Left forelimb (tissue), 1 donor: ENCODE results near the gene RPEL1.
"Not testable (repeated sequence)": the region's sequence is repeated elsewhere in the genome, so short reads cannot be mapped to it uniquely, and the experiment has no call there.

Experiments used
- DNase-seq: peaks from one replicate; pipeline ENCODE4 v3.0.0-alpha.2; 2018; ENCODE audit warnings: low spot score

The RPEL1 gene

GRCh38 chr10:103245587-103245986 lies at the start of gene RPEL1:
Gene RPEL1, plus strand, starts transcription at chr10:103245887. Its CDS starts 110 bp downstream, at chr10:103245997.
- DNase-seq, result not testable (repeated sequence)

DNA sequence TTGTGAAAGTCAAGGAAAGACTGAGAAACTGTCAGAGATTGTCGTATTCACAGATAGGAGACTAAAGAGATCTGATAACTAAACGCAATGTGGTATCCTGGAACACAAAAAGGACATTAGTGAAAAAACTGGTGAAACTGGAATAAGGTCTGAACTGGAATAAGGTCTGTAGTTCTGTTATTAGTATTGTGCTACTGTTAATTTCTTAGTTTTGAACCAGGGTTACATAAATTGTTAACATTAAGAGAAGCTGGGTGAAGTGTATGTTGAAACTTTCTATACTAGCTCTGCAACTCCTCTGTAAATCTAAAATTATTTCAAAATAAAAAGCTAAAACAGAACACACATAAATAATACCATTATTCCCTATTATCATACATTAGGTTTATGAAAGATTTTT lies 49.2 kb upstream of the RPEL1 start:
- DNase-seq, result no peak

DNA sequence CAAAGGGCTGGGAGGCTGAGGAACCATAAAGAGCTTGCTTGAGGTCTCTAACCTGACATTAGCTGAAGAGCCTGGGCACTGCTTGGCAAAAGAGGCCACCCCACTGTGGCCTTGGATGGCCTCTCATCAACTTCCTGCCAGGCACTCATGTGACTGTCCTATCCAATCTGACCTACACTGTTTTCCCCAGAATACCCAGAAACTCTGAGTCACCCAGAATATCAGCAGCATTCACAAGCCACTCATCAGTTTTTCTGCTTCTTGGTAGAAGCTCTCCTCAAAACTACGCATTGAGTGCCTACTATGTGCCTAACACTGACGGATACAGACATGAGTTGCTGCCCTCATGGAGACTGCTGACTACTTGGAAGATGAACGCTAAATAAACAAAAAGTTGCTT lies 48.5 kb upstream of the RPEL1 start:
- no peak for DNase-seq

DNA sequence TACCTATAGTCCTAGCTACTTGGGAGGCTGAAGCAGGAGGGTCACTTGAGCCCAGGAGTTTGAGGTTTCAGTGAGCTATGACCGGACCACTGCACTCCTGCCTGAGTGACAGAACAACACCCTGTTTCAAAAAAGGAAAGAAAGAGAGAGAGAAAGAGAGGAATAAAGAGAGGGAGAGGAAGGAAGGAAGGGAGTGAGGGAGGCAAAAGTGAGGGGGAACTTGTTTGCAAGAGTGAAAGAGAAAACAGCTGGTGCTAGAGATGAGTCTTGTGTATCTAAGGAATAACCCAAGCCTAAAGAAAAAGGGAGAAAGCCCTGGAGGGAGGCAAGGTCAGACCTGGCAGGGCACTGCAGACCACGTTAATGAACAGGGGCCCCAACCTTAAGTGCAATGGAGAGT lies 47.8 kb upstream of the RPEL1 start:
- DNase-seq, result no peak

GRCh38 chr10:103198648-103199047 lies 47.0 kb upstream of the RPEL1 start:
- no peak for DNase-seq

- DNase-seq, result no peak
Observed at GRCh38 chr10:103199488-103199887, 46.2 kb upstream of the RPEL1 start.

DNA sequence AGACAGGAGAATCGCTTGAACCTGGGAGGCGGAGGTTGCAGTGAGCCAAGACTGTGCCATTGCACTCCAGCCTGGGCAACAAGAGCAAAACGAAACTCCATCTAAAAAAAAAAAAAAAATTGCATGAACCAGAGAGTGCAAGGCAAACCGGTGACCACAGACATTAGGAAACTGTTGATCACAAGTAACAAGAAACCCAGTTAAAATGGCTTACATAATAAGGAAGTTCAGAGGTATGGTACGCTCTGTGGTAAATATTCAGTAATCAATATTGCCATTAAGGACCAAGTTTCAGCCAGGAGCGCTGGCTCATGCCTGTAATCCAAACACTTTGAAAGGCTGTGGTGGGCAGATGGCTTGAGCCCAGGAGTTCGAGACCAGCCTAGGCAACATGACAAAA lies 43.4 kb upstream of the RPEL1 start:
- no peak for DNase-seq

- no peak for DNase-seq
Observed at GRCh38 chr10:103203466-103203865, 42.2 kb upstream of the RPEL1 start.

DNA sequence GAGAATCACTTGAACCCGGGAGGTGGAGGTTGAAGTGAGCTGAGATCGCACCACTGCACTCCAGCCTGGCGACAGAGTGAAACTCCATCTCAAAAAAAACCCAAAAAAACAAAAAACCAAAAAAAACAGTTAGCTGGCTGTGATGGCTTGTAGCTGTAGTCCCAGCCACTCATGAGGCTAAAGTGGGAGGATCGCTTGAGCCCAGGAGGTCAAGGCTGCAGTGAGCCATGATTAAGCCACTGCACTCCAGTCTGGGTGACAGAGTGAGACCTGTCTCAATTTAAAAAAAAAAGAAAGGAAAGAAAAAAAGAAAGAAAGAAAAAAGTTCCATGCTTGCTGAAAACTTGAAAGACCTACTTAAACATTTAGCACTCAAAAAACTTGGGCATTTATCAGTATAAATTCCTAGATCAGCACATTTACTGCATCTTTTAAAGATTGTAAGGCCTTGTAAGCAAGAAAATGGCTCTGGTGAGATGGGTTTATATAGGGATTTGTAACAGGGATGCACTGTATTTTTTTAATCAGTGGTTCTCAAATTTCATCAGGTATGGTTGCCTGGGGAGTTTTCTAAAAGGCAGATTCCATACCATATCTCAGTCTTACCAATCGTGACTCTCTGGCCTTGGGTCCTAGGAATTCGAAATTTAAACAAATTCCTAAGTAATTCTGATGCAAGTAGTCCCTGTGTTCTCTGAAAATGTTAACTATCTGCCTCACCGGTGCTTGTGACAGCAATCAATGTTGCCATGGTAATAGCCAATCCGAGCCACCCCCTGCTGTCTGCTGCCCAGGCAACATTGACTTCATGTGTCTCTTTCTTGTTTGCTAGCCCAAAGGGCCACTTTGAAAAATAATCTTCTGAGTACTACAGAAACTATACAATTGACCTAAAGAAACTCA lies 41.1 kb upstream of the RPEL1 start:
- no peak for DNase-seq

DNA sequence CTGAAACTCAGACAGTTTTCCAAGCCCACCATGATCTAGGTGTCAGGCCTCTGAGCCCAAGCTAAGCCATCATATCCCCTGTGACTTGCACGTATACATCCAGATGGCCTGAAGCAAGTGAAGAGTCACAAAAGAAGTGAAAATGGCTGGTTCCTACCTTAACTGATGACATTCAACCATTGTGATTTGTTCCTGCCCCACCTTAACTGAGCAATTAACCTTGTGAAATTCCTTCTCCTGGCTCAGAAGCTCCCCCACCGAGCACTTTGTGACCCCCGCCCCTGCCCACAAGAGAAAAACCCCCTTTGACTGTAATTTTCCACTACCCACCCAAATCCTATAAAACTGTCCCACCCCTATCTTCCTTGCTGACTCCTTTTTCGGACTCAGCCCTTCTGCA lies 40.3 kb upstream of the RPEL1 start:
- DNase-seq, result not testable (repeated sequence)

DNA sequence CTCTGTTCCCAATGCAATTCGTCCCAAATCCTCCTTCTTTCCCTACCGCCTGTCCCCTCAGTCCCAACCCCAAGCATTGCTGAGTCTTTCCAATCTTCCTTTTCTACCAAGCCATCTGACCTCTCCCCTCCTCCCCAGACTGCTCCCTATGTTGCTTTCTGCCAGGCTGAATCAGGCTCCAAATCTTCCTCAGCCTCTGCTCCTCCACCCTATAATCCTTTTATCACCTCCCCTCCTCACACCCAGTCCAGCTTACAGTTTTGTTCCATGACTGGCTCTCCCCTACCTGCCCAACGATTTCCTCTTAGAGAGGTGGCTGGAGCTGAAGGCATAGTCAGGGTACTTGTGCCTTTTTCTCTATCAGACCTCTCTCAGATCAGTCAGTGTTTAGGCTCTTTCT lies 39.0 kb upstream of the RPEL1 start:
- DNase-seq, result not testable (repeated sequence)

- DNase-seq, result no peak
Observed at GRCh38 chr10:103207141-103207540, 38.5 kb upstream of the RPEL1 start.

GRCh38 chr10:103207643-103208042 lies 38.0 kb upstream of the RPEL1 start:
- DNase-seq, result not testable (repeated sequence)

GRCh38 chr10:103210262-103210661 lies 35.4 kb upstream of the RPEL1 start:
- DNase-seq, result not testable (repeated sequence)

DNA sequence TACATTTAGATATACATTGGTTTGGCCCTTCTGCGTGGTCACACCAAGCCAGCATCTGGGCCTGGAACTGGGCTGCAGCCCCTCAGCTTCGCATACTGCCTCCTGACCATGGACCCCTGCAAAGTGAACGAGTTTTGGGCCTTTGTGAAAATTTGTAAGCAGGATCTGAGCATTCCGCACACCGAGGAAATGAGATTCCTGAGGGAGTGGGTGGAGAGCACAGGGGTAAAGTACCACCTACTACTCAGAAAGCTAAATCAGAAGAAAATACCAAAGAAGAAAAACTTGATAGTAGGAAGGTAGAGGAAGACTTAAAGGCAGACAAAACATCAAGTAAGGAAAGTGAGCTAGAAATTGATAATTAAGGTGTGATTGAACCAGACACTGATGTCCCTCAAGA lies 30.1 kb upstream of the RPEL1 start:
- DNase-seq, result no peak

DNA sequence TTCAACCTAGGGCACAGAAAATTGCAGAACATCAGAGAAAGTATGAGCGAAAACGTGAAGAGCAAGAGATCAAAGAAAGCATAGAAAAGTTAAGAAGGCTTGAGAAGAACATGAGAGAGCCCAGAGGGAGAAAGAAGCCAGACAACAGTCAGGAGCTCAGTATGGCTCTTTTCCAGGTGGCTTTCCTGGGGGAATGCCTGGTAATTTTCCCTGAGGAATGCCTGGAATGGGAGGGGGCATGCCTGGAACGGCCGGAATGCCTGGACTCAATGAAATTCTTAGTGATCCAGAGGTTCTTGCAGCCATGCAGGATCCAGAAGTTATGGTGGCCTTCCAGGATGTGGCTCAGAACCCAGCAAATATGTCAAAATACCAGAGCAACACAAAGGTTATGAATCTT lies 29.3 kb upstream of the RPEL1 start:
- not testable (repeated sequence) for DNase-seq

GRCh38 chr10:103224133-103224532 lies 21.6 kb upstream of the RPEL1 start:
- DNase-seq, result no peak

DNA sequence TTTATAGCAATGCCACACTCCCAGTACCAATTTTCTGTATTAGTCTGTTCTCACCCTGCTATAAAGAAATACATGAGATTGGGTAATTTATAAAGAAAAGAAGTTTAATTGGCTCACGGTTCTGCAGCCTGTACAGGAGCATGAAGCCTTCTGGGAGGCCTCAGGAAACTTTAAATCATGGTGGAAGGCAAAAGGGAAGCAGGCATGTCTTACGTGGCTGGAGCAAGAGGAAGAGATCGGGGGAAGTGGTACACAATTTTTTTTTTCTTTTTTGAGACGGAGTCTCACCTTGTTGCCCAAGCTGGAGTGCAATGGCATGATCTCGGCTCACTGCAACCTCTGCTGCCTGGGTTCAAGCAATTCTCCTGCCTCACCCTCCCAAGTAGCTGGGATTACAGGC lies 21.0 kb upstream of the RPEL1 start:
- not testable (repeated sequence) for DNase-seq

GRCh38 chr10:103225939-103226338 lies 19.7 kb upstream of the RPEL1 start:
- DNase-seq, result no peak

GRCh38 chr10:103227416-103227815 lies 18.3 kb upstream of the RPEL1 start:
- no peak for DNase-seq

GRCh38 chr10:103231047-103231551 lies 14.6 kb upstream of the RPEL1 start:
- no peak for DNase-seq

DNA sequence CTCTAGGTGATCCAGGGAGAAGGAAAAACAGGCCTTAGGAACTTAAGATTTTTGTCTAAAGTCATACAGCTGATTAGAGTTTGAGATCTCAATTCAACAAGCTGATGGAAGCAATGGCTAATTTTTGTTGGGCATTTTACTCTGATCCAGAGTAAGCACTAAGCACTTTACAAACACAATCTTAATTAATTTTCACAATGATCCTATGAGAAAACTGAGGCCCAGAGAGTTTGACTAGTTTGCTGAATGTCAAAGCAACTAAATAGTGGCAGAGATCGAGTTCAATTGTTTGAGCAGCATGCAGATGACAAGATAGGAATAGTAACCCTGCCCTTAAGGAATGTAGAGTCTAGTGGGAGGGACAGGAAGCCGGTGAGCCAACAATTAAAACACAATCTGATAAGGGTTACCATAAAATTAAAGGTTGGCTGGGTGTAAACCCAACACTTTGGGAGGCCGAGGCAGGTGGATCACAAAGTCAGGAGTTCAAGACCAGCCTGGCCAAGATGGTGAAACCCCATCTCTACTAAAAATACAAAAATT lies 13.5 kb upstream of the RPEL1 start:
- DNase-seq, result no peak

- DNase-seq, result no peak
Observed at GRCh38 chr10:103232772-103233488, 12.8 kb upstream of the RPEL1 start.
